ENCODE data around the gene ELOVL5. TPM values are rescaled to one million over a fixed set of nuclear protein-coding genes. Genes with fewer than 3 reads are reported as not detected.

ELOVL5 gene
- polyA plus RNA-seq, 3 donors: 38.8 to 302 (median 104) TPM

- 75 to 87% (median 85%) methylated on average over 11 of the region's 11 CpGs for WGBS, 3 donors
- H3K27ac ChIP-seq (ENCODE audit: low read depth, low read length): no peak overlapping the region
These were observed 88.7 kb downstream of the ELOVL5 start for GRCh38 chr6:53259860-53260580.

GRCh38 chr6:53258774-53259155, 90.0 kb downstream of the ELOVL5 start:
- 76 to 93% (median 77%) methylated on average over 5 of the region's 5 CpGs for WGBS, 3 donors
- H3K27ac ChIP-seq (ENCODE audit: low read depth, low read length): no peak overlapping the region

- WGBS, 3 donors: 93 to 98% (median 96%) methylated on average over 2 of the region's 2 CpGs
- H3K27ac ChIP-seq (ENCODE audit: low read depth, low read length): no peak overlapping the region
These were observed 90.5 kb downstream of the ELOVL5 start for GRCh38 chr6:53258076-53258773.

GRCh38 chr6:53257533-53257932, 91.2 kb downstream of the ELOVL5 start:
- WGBS, 3 donors: 61 to 88% (median 85%) methylated on average over 2 of the region's 2 CpGs
- no peak overlapping the region for H3K27ac ChIP-seq (ENCODE audit: low read depth, low read length)

GRCh38 chr6:53257001-53257400, 91.7 kb downstream of the ELOVL5 start:
- no peak overlapping the region for H3K27ac ChIP-seq (ENCODE audit: low read depth, low read length)
- 45 to 84% (median 80%) methylated on average over 3 of the region's 3 CpGs for WGBS, 3 donors

GRCh38 chr6:53252177-53252692, 96.5 kb downstream of the ELOVL5 start:
- 59 to 82% (median 81%) methylated on average over 3 of the region's 3 CpGs for WGBS, 3 donors
- H3K27ac ChIP-seq (ENCODE audit: low read depth, low read length): no peak overlapping the region

GRCh38 chr6:53251033-53251672, 97.6 kb downstream of the ELOVL5 start:
- no peak overlapping the region for H3K27ac ChIP-seq (ENCODE audit: low read depth, low read length)
- WGBS, 3 donors: 68 to 87% (median 73%) methylated on average over 3 of the region's 3 CpGs

GRCh38 chr6:53250176-53251032, 98.3 kb downstream of the ELOVL5 start:
- no peak overlapping the region for H3K27ac ChIP-seq (ENCODE audit: low read depth, low read length)

GRCh38 chr6:53246924-53247323, 101.8 kb downstream of the ELOVL5 start:
- WGBS, 3 donors: 51 to 67% (median 61%) methylated on average over 2 of the region's 2 CpGs

More at GRCh38 chr6:53250176-53251032, 98.3 kb downstream of the ELOVL5 start:
- 73 to 78% (median 76%) methylated on average over 8 of the region's 8 CpGs for WGBS, 3 donors

GRCh38 chr6:53244958-53245357, 103.8 kb downstream of the ELOVL5 start:
- whole genome bisulfite sequencing, 3 donors: 46 to 77% (median 55%) methylated on average over 5 of the region's 5 CpGs
- no peak overlapping the region for H3K27ac ChIP-seq (ENCODE audit: low read depth, low read length)

More at GRCh38 chr6:53246924-53247323, 101.8 kb downstream of the ELOVL5 start:
- H3K27ac ChIP-seq (ENCODE audit: low read depth, low read length): no peak overlapping the region

GRCh38 chr6:53244399-53244931, 104.3 kb downstream of the ELOVL5 start:
- WGBS, 3 donors: 74 to 88% (median 83%) methylated on average over 4 of the region's 4 CpGs
- no peak overlapping the region for H3K27ac ChIP-seq (ENCODE audit: low read depth, low read length)

- 49 to 91% (median 70%) methylated on average over 4 of the region's 4 CpGs for WGBS, 3 donors
These were observed 106.8 kb downstream of the ELOVL5 start for GRCh38 chr6:53241938-53242337.

GRCh38 chr6:53240761-53241160, 108.0 kb downstream of the ELOVL5 start:
- no peak overlapping the region for H3K27ac ChIP-seq (ENCODE audit: low read depth, low read length)
- WGBS, 3 donors: 75 to 91% (median 78%) methylated on average over 2 of the region's 2 CpGs

More at GRCh38 chr6:53241938-53242337, 106.8 kb downstream of the ELOVL5 start:
- H3K27ac ChIP-seq (ENCODE audit: low read depth, low read length): no peak overlapping the region

GRCh38 chr6:53240139-53240538, 108.6 kb downstream of the ELOVL5 start:
- WGBS, 3 donors: 93 to 99% (median 97%) methylated on average over 3 of the region's 3 CpGs

GRCh38 chr6:53239526-53239925, 109.2 kb downstream of the ELOVL5 start:
- 89 to 96% (median 94%) methylated on average over 3 of the region's 3 CpGs for WGBS, 3 donors
- H3K27ac ChIP-seq (ENCODE audit: low read depth, low read length): no peak overlapping the region

More at GRCh38 chr6:53240139-53240538, 108.6 kb downstream of the ELOVL5 start:
- H3K27ac ChIP-seq (ENCODE audit: low read depth, low read length): no peak overlapping the region

- no peak overlapping the region for H3K27ac ChIP-seq (ENCODE audit: low read depth, low read length)
- WGBS, 3 donors: 72 to 83% (median 80%) methylated on average over 3 of the region's 3 CpGs
These were observed 110.4 kb downstream of the ELOVL5 start for GRCh38 chr6:53238311-53238710.

- H3K27ac ChIP-seq (ENCODE audit: low read depth, low read length): no peak overlapping the region
- 65 to 76% (median 72%) methylated on average over 3 of the region's 3 CpGs for WGBS, 3 donors
These were observed 112.5 kb downstream of the ELOVL5 start for GRCh38 chr6:53236241-53236640.

- 79 to 94% (median 93%) methylated on average over 5 of the region's 5 CpGs for WGBS, 3 donors
These were observed 113.2 kb downstream of the ELOVL5 start for GRCh38 chr6:53235508-53235907.

More at GRCh38 chr6:53235508-53235907, 113.2 kb downstream of the ELOVL5 start:
- no peak overlapping the region for H3K27ac ChIP-seq (ENCODE audit: low read depth, low read length)
